Astrocyte (in vitro differentiated cells and primary cell): ENCODE data around the gene EMP2.

Source experiments
- CTCF ChIP-seq: IDR thresholded peaks from 2 replicates; pipeline ENCODE4 v1.5.1; 2011; ENCODE audit warnings: low read depth, mild to moderate bottlenecking, inconsistent platforms, low read length, moderate library complexity; ENCODE audit not compliant: insufficient read depth
- EZH2 ChIP-seq: IDR thresholded peaks from 2 replicates; pipeline ENCODE4 v1.6.1; 2012; ENCODE audit warnings: mild to moderate bottlenecking, low read length, inconsistent platforms; ENCODE audit not compliant: insufficient read depth

DNA sequence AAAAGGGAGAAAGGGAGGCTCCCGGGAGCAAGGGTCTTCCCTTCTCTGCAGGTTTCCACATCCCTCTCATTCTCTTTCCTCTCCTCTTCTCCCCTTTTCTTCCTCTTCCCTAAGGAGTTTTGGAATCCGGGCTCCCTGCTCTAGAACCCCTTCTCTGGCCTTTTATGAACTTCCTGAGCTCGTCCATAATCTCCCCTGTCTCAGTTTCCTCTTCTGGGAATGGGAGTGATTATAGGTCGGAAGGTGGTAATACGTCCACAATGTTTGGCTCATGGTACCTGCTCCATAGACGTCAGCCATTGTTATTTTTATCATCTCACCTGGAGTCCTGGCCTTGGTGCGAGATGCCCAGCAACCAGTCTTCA, 467 bp upstream of the EMP2 start:
- TF ChIP-seq EZH2 = no peak
- TF ChIP-seq CTCF = no peak
